Amniotic epithelial cell (primary cell): ENCODE measurements around the gene CLN6.
"Not testable (repeated sequence)": the region's sequence is repeated elsewhere in the genome, so short reads cannot be mapped to it uniquely, and the experiment has no call there.

ENCODE experiments used
- DNase-seq: peaks from one replicate; pipeline ENCODE4 v3.0.0-alpha.2; 2010; ENCODE audit warnings: low read depth

The CLN6 gene

GRCh38 chr15:68223171-68223570, 6.4 kb downstream of the CLN6 start:
- no peak for DNase-seq

- not testable (repeated sequence) for DNase-seq
Measured at GRCh38 chr15:68222432-68222743, 7.1 kb downstream of the CLN6 start.

- DNase-seq = not testable (repeated sequence)
Measured at GRCh38 chr15:68221530-68222431, 7.7 kb downstream of the CLN6 start.

- no peak for DNase-seq
Measured at GRCh38 chr15:68220967-68221366, 8.6 kb downstream of the CLN6 start.

GRCh38 chr15:68220489-68220888, 9.0 kb downstream of the CLN6 start:
- no peak for DNase-seq

- no peak for DNase-seq
Measured at GRCh38 chr15:68218847-68219798, 10.4 kb downstream of the CLN6 start.

GRCh38 chr15:68218331-68218730, 11.2 kb downstream of the CLN6 start:
- DNase-seq = no peak

- no peak for DNase-seq
Measured at GRCh38 chr15:68217341-68217740, 12.2 kb downstream of the CLN6 start.

GRCh38 chr15:68214838-68215254, 14.7 kb downstream of the CLN6 start:
- no peak for DNase-seq

GRCh38 chr15:68213991-68214837, 15.3 kb downstream of the CLN6 start:
- no peak for DNase-seq

- DNase-seq = not testable (repeated sequence)
Measured at GRCh38 chr15:68213491-68213845, 16.1 kb downstream of the CLN6 start.

GRCh38 chr15:68211656-68212320, 17.7 kb downstream of the CLN6 start:
- DNase-seq = no peak

- DNase-seq = peak; percentile 27
Measured at GRCh38 chr15:68210821-68211655, 18.5 kb downstream of the CLN6 start.

- no peak for DNase-seq
Measured at GRCh38 chr15:68210409-68210756, 19.1 kb downstream of the CLN6 start.

GRCh38 chr15:68209735-68210408, 19.7 kb downstream of the CLN6 start:
- DNase-seq = no peak

GRCh38 chr15:68209272-68209671, 20.3 kb downstream of the CLN6 start:
- no peak for DNase-seq

- DNase-seq = no peak
Measured at GRCh38 chr15:68208636-68209240, 20.8 kb downstream of the CLN6 start.

GRCh38 chr15:68208136-68208535, 21.4 kb downstream of the CLN6 start:
- DNase-seq = no peak

- DNase-seq = no peak
Measured at GRCh38 chr15:68207176-68207935, 22.2 kb downstream of the CLN6 start.
